HepG2 (cell line): ENCODE measurements around the gene AK4. TPM values are rescaled to one million over a fixed set of nuclear protein-coding genes. Genes with fewer than 3 reads are reported as not detected.

Source experiments
- ATAC-seq: fragments of 200-7000 bp; cut with Tn5 transposase; 3 replicates; pipeline ENCODE4 v1.9.1; 2020; ENCODE audit warnings: mild to moderate bottlenecking, moderate library complexity
- BruUV-seq: library from RNA; stranded (reverse); fragments of 400-500 nt; replicated peaks from 2 replicates; lab custom pipeline; 2021; lab: Mats Ljungman, UMichigan
- CTCF ChIA-PET: fragments of 300-600 bp; formaldehyde crosslinking; extraction: SDS; loops from one replicate; lab custom pipeline; 2021; ENCODE audit warnings: low total read pairs, inconsistent platforms, low intra/inter-chr PET ratio; lab: Yijun Ruan, JAX
- POLR2A ChIA-PET: fragments of 350-600 bp; sonication (Branson Sonifier 250); formaldehyde crosslinking; loops from one replicate; lab custom pipeline; 2020; ENCODE audit warnings: antibody characterized with exemption, inconsistent platforms; lab: Yijun Ruan, JAX
- DNase-seq: peaks from one replicate; pipeline ENCODE4 v3.0.0-alpha.2; 2015; ENCODE audit warnings: low spot score
- FAIRE-seq: peaks from 3 replicates; lab custom pipeline; 2011; peaks lifted over from hg19 to GRCh38; lab: Jason Lieb, UNC
- H2AFZ ChIP-seq: one replicate; pipeline ENCODE4 v1.6.1; 2011; ENCODE audit warnings: low read length, inconsistent platforms
- H3K27ac ChIP-seq: fragments of 300-600 bp; 3 replicates; pipeline ENCODE4 v1.8.0; 2011; ENCODE audit warnings: mixed run types, mild to moderate bottlenecking, mixed read lengths, low read length, inconsistent platforms; ENCODE audit not compliant: insufficient read depth; ENCODE audit errors: extremely low read length
- H3K27me3 ChIP-seq, 2 experiments: fragments of 200-600 bp in 1 of 2; 2 replicates in 1 of 2; 3 replicates in 1 of 2; pipeline versions ENCODE4 v1.6.0 to v1.8.0; 2011; ENCODE audit warnings: low read length in 2 of 2, mild to moderate bottlenecking in 2 of 2, moderate library complexity in 2 of 2, inconsistent platforms in 1 of 2; ENCODE audit not compliant: insufficient read depth in 2 of 2, control insufficient read depth in 1 of 2
- H3K36me3 ChIP-seq, 2 experiments: fragments of 200-600 bp in 1 of 2; replicated peaks in 1 of 2; 2 replicates in 1 of 2; 3 replicates in 1 of 2; pipeline versions ENCODE4 v1.5.1 to v1.8.0; 2011; ENCODE audit warnings: low read length in 2 of 2, inconsistent platforms in 1 of 2; ENCODE audit not compliant: insufficient read depth in 2 of 2, control insufficient read depth in 1 of 2
- H3K4me1 ChIP-seq: 2 replicates; pipeline ENCODE4 v1.5.1; 2012; ENCODE audit warnings: low read length, inconsistent platforms; ENCODE audit not compliant: insufficient read depth
- H3K4me2 ChIP-seq: 2 replicates; pipeline ENCODE4 v1.6.0; 2011; ENCODE audit warnings: low read depth, low read length, inconsistent platforms
- H3K4me3 ChIP-seq, 3 experiments: fragments of 200-600 bp in 1 of 3; sonication (generic), shearing (Covaris generic) in 1 of 3; replicated peaks in 1 of 3; 2 replicates each; pipeline ENCODE4 v1.5.1; 2011 to 2016; ENCODE audit warnings: low read length in 3 of 3, inconsistent platforms in 2 of 3, low read depth in 2 of 3, mild to moderate bottlenecking in 2 of 3, control low read depth in 1 of 3, mixed read lengths in 1 of 3; ENCODE audit not compliant: insufficient read depth in 1 of 3
- H3K79me2 ChIP-seq: one replicate; pipeline ENCODE4 v1.6.1; 2011; ENCODE audit warnings: low read length, inconsistent platforms; ENCODE audit not compliant: insufficient read depth
- H3K9ac ChIP-seq: 2 replicates; pipeline ENCODE4 v1.6.0; 2011; ENCODE audit warnings: mild to moderate bottlenecking, low read depth, low read length, inconsistent platforms; ENCODE audit not compliant: insufficient read depth
- H3K9me3 ChIP-seq: 2 replicates; pipeline ENCODE4 v1.5.1; 2012; ENCODE audit warnings: mild to moderate bottlenecking, low read length
- H4K20me1 ChIP-seq: 2 replicates; pipeline ENCODE4 v1.6.0; 2011; ENCODE audit warnings: inconsistent platforms, mild to moderate bottlenecking, low read length, moderate library complexity; ENCODE audit not compliant: insufficient read depth
- MLXIP ChIP-seq: sonication (generic); formaldehyde crosslinking; IDR thresholded peaks from 2 replicates; pipeline ENCODE4 v1.9.0; 2021; ENCODE audit warnings: missing genetic modification reagents, borderline replicate concordance
- RFXANK ChIP-seq: IDR thresholded peaks from 2 replicates; pipeline ENCODE4 v1.6.1; 2016
- ZNF503 ChIP-seq: sonication (generic); formaldehyde crosslinking; IDR thresholded peaks from 2 replicates; pipeline ENCODE4 v1.4.0; 2020; ENCODE audit warnings: missing genetic modification reagents
- ZNF766 ChIP-seq: sonication (generic); formaldehyde crosslinking; IDR thresholded peaks from 2 replicates; pipeline ENCODE4 v1.5.0; 2020; ENCODE audit warnings: missing genetic modification reagents, borderline replicate concordance
- ZNF768 ChIP-seq: sonication (generic); formaldehyde crosslinking; IDR thresholded peaks from 2 replicates; pipeline ENCODE4 v1.4.0; 2020; ENCODE audit warnings: missing genetic modification reagents
- ZXDC ChIP-seq: sonication (generic); formaldehyde crosslinking; IDR thresholded peaks from 2 replicates; pipeline ENCODE4 v1.5.0; 2020; ENCODE audit warnings: mild to moderate bottlenecking, missing genetic modification reagents
- WGBS: methylation state at CpG from one replicate; pipeline ENCODE4 v1.1.6; 2017; ENCODE audit warnings: low lambda C conversion rate; 5-methylcytosine and 5-hydroxymethylcytosine counted together
- in situ Hi-C: cut with HindIII; loops from 2 replicates; pipeline ENCODE4 v1.10.0; 2017; ENCODE audit warnings: low pct_unique_long_range_greater_than_20kb; ENCODE audit not compliant: extremely low pct_ligation_motif_present
- intact Hi-C: fragments of 100-400 bp; cut with micrococcal nuclease; formaldehyde crosslinking; loops from one replicate; pipeline ENCODE4 v1.10.0; 2022; ENCODE audit not compliant: unreplicated experiment
- polyA plus RNA-seq, 8 experiments: library from polyadenylated mRNA; depleted of rRNA in 3 of 8; stranded (reverse) in 7 of 8; unstranded in 1 of 8; fragments of >200 nt; fragmentation: Illumina TruSeq in 4 of 8; extraction: Trizol in 4 of 8; gene quantifications; 2 replicates each; pipeline versions ENCODE4 v1.2.1 to v1.2.3, GENCODE V29; 2011 to 2016; ENCODE audit warnings: low read depth in 4 of 8, missing spikeins in 1 of 8, mixed read lengths in 1 of 8; ENCODE audit not compliant: insufficient read depth in 1 of 8
- total RNA-seq, 5 experiments: library from RNA; depleted of rRNA; stranded (reverse); fragments of >200 nt; fragmentation: Illumina TruSeq; extraction: Trizol; gene quantifications; 2 replicates each; pipeline ENCODE4 v1.2.3, GENCODE V29; 2016; ENCODE audit warnings: low read depth in 1 of 5

The AK4 gene
- total and polyA plus RNA-seq, 2 of the 13 experiments (the other 11 are each of a cell fraction or from before 2014, with no cell fraction given) = 110 to 160 TPM

- 87% methylated on average over 12 of the region's 13 CpGs for WGBS
- Histone ChIP-seq H3K4me2 (no peak overlapping the region), H3K79me2 (peaks cover 98% of the 10 kb centered on the region), H3K36me3 (peaks cover 1 to 9% of the 10 kb centered on the region in 2 experiments; a peak in 3 of 5 replicates), H3K9me3 (no peaks in the 10 kb centered on the region), H4K20me1 (peaks cover 80% of the 10 kb centered on the region), H3K9ac (no peak overlapping the region), H3K27ac (no peak overlapping the region), H3K4me1 (peaks cover 83% of the 10 kb centered on the region), H3K27me3 (no peaks in the 10 kb centered on the region), H3K4me3 (no peak overlapping the region), H2AFZ (no peak overlapping the region)
- TF ChIP-seq ZNF768 (CRISPR knock-in tag) = 0 out of 2 replicates have a peak, but pooled peaks have one; percentile 12
- TF ChIP-seq MLXIP (CRISPR knock-in tag) = no peak
- DNase-seq = no peak
- POLR2A ChIA-PET = interaction anchor here (2.4 kb wide), 1 partner anchor 16 kb away, joined by 6 read pairs; no protein-coding TSS in a partner anchor
- ATAC-seq = no peak
- in situ Hi-C loops = no loop called here
- BruUV-seq = no TSS peak
- intact Hi-C loops = no loop called here
- no peak for FAIRE-seq
- CTCF ChIA-PET = no interaction called here
Observed at GRCh38 chr1:65175171-65176055, 27.4 kb downstream of the AK4 start.

- peaks cover 98% of the 10 kb centered on the region for H3K79me2 ChIP-seq
- H3K27me3 ChIP-seq = no peaks in the 10 kb centered on the region
- in situ Hi-C loops (no loop called here), intact Hi-C loops (no loop called here)
- no peaks in the 10 kb centered on the region for H3K9me3 ChIP-seq
- H4K20me1 ChIP-seq = peaks cover 79% of the 10 kb centered on the region
- 99% methylated on average over 2 of the region's 2 CpGs for WGBS
- H3K4me1 ChIP-seq = peaks cover 83% of the 10 kb centered on the region
- H3K27ac ChIP-seq = no peak overlapping the region
- ChIA-PET CTCF (no interaction called here), POLR2A (interaction anchor here (0.6 to 2.4 kb wide), 3 partner anchors 16 to 32 kb away, joined by 3 to 6 read pairs (median 3); partner anchors contain the start of gene AK4)
- no peak for FAIRE-seq
- no peak overlapping the region for H3K4me3 ChIP-seq
- no peak overlapping the region for H2AFZ ChIP-seq
- no peak for DNase-seq
- H3K9ac ChIP-seq = no peak overlapping the region
- H3K36me3 ChIP-seq = peaks cover 1 to 9% of the 10 kb centered on the region in 2 experiments; a peak in 3 of 5 replicates
- no peak for ATAC-seq
- BruUV-seq = no TSS peak
- H3K4me2 ChIP-seq = no peak overlapping the region
- TF ChIP-seq ZNF766 (no peak), ZNF503 (CRISPR knock-in tag) (no peak), RFXANK (CRISPR knock-in tag) (no peak), ZXDC (CRISPR knock-in tag) (no peak)
Observed at GRCh38 chr1:65176056-65176450, 28.1 kb downstream of the AK4 start.
